AG09309 (cell line): ENCODE data around the gene NPR1.

Experiments
- DNase-seq: peaks from one replicate; pipeline ENCODE4 v3.0.0-alpha.2; 2010; ENCODE audit warnings: low read depth
- H3K4me3 ChIP-seq: 2 replicates; pipeline ENCODE4 v1.5.1; 2011; ENCODE audit warnings: mild to moderate bottlenecking, low read depth, low read length, moderate library complexity; ENCODE audit not compliant: control insufficient read depth
- TF ChIP-seq, protein P1 (sequence below): IDR thresholded peaks from 2 replicates; pipeline ENCODE4 v1.5.1; 2011; ENCODE audit warnings: mild to moderate bottlenecking, low read depth, low read length, inconsistent platforms; ENCODE audit not compliant: insufficient read depth, control insufficient read depth; ENCODE audit errors: missing control alignments

NPR1 gene

DNA sequence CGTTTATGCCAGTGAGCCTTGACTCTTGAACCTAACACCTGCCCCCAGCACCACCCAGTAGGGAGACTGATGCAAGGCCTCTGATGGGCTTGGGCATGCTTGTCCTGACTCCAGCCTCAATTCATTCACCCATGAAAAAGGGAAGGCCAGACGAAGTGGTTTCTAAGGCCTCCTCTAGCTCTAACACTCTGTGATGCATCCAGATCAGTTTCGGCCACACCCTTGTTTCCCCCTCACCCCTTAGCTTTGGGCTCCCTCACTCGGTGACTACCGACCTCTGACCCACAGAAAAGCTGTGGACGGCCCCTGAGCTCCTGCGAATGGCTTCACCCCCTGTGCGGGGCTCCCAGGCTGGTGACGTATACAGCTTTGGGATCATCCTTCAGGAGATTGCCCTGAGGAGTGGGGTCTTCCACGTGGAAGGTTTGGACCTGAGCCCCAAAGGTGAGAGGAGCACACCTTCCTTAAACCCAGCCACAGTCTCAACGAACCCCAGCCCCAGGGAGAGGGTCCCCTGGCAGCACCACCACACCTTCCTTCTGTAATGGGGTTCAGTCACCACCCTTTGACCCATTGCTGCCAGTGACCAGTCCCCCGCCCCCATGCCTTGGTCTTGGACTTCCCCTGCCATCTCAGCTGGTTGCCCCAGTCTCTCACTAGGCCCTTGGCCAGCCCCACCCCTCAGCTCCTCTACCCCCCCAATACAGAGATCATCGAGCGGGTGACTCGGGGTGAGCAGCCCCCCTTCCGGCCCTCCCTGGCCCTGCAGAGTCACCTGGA lies 9.0 kb downstream of the NPR1 start:
- H3K4me3 ChIP-seq: no peak overlapping the region
- DNase-seq: no peak
- TF ChIP-seq, protein P1, sequence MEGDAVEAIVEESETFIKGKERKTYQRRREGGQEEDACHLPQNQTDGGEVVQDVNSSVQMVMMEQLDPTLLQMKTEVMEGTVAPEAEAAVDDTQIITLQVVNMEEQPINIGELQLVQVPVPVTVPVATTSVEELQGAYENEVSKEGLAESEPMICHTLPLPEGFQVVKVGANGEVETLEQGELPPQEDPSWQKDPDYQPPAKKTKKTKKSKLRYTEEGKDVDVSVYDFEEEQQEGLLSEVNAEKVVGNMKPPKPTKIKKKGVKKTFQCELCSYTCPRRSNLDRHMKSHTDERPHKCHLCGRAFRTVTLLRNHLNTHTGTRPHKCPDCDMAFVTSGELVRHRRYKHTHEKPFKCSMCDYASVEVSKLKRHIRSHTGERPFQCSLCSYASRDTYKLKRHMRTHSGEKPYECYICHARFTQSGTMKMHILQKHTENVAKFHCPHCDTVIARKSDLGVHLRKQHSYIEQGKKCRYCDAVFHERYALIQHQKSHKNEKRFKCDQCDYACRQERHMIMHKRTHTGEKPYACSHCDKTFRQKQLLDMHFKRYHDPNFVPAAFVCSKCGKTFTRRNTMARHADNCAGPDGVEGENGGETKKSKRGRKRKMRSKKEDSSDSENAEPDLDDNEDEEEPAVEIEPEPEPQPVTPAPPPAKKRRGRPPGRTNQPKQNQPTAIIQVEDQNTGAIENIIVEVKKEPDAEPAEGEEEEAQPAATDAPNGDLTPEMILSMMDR: no peak

DNA sequence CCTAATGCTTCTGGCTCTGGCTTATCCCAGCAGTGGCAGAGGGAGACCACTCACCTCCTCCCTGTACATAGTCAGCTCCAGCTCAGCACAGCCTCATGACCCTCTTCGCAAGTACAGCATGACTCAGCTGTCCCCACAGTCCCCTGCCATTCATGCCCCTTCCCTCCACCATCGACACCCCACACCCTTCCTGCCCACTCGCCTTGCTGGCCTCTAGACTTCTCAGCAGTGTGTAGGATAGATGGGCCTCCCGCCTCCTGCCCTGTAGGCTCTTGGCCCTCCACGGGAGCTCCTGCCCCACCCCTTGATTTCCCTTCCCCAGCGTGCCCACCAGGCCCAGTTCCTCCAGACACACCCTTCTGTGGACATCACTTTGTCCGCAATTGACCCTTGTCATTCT lies 9.8 kb downstream of the NPR1 start:
- no peak overlapping the region for H3K4me3 ChIP-seq
- TF ChIP-seq, protein P1: no peak
- no peak for DNase-seq

DNA sequence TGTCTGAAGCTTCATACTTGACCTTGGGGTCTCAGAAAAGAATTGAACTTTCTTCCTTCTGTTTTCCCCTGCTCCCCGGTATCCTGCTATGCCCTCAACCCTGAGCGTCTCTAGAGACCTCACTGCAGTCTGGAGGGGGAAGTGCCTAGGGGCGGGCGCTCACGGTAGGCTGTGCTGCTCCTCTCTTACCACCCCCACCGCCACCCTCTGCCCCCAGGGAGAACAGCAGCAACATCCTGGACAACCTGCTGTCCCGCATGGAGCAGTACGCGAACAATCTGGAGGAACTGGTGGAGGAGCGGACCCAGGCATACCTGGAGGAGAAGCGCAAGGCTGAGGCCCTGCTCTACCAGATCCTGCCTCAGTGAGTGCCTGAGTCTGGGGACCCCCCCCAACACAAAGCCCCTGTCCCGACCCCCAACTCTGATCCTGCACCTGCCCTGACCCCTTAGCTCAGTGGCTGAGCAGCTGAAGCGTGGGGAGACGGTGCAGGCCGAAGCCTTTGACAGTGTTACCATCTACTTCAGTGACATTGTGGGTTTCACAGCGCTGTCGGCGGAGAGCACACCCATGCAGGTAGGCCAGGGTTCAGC lies 10.3 kb downstream of the NPR1 start:
- DNase-seq: no peak
- TF ChIP-seq, protein P1: no peak
- H3K4me3 ChIP-seq: no peak overlapping the region

DNA sequence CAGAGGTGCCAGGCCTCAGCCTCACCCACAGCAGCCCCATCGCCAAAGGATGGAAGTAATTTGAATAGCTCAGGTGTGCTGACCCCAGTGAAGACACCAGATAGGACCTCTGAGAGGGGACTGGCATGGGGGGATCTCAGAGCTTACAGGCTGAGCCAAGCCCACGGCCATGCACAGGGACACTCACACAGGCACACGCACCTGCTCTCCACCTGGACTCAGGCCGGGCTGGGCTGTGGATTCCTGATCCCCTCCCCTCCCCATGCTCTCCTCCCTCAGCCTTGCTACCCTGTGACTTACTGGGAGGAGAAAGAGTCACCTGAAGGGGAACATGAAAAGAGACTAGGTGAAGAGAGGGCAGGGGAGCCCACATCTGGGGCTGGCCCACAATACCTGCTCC lies 15.0 kb downstream of the NPR1 start:
- TF ChIP-seq, protein P1: no peak
- H3K4me3 ChIP-seq: no peak overlapping the region
- DNase-seq: no peak

DNA sequence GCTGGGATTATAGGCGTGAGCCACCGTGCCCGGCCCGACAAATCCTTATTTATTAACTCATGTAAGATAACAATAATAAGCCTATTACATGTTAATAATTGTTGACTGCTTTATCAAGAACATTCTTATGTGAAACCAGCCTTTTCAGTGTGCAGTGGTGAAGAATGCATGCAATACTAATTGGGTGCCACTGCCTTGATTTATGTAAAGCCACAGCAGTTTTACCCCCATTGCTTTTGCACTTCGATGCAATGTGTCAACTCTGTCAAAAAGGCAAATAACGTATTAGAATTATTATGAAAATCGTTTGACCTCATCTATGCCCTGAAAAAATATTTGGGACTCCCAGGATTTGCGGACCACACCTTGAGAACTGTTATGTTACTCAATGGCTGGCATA lies 18.3 kb downstream of the NPR1 start:
- TF ChIP-seq, protein P1: no peak
- no peak for DNase-seq
- no peak overlapping the region for H3K4me3 ChIP-seq

DNA sequence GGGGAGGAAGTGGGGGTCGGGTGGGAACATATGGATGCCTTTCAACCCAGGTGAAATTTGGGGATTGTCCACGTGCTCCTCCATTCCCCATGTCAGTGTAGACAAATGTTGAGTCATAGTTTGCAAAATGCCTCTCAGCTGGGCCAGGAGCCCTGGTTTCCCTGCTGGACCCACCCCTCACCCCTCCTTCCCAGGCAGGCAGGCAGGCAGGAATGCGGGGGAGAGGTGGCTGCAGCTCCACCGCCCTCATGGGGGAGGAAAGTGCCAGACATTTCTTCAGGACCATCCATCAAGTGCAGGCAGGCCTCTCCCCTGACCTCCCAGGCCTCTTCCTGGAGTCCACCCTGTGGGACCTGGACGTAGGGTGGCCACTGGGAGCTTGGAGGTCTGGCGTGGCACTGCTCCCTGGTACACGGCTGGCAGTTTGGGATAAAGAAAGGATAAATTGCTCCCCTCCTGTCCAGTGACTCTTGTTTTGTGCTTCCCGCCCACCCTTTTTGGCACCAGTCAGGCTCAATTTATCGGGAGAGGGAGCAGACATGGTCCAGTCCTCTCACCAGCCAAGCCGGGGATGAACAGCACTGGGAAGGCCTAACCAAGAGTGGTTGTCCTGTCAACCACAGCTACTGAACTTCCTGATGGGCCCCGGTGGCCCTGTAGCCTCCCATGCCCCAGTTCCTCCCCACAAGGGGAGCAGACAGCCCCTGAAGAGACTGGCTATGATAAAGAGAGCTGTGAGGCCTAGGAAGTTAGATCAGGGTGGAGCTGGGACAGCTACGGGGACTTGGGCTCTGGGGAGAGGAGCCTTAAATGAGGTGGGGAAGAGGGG lies 18.9 kb downstream of the NPR1 start:
- no peak overlapping the region for H3K4me3 ChIP-seq
- DNase-seq: no peak
- TF ChIP-seq, protein P1: no peak
